SK-N-SH (cell line): ENCODE results near the gene PAK1. TPM values are rescaled to one million over a fixed set of nuclear protein-coding genes. Genes with fewer than 3 reads are reported as not detected.

Experiments
- CTCF ChIA-PET: fragments of 300-600, 350-600 bp; formaldehyde crosslinking; extraction: SDS; loops from one replicate; lab custom pipeline; 2021; lab: Yijun Ruan, JAX
- POLR2A ChIA-PET: fragments of 350-600 bp; sonication (Branson Sonifier 250); formaldehyde crosslinking; extraction: SDS; loops from one replicate; lab custom pipeline; 2020; ENCODE audit warnings: antibody characterized with exemption, inconsistent platforms; lab: Yijun Ruan, JAX
- DNase-seq: peaks from one replicate; pipeline ENCODE4 v3.0.0; 2012
- H2AFZ ChIP-seq: fragments of 200-600 bp; sonication (generic); 2 replicates; pipeline ENCODE4 v1.8.1; 2016; ENCODE audit warnings: antibody characterized with exemption, mild to moderate bottlenecking, low read depth
- H3F3A ChIP-seq: fragments of 200-600 bp; sonication (generic); replicated peaks from 2 replicates; pipeline ENCODE3; 2016; ENCODE audit warnings: antibody characterized with exemption, mild to moderate bottlenecking; ENCODE audit not compliant: insufficient read depth
- H3K27ac ChIP-seq, 2 experiments: fragments of 200-500 bp in 1 of 2; fragments of 200-600 bp in 1 of 2; sonication (Bioruptor generic) in 1 of 2; sonication (generic), shearing (Covaris generic) in 1 of 2; 2 replicates each; pipeline versions ENCODE4 v1.5.1 to v1.6.1; 2014 to 2016; ENCODE audit warnings: low read depth in 2 of 2, inconsistent platforms in 1 of 2, low read length in 1 of 2, mild to moderate bottlenecking in 1 of 2, mixed read lengths in 1 of 2
- H3K27me3 ChIP-seq: fragments of 200-600 bp; sonication (generic), shearing (Covaris generic); 2 replicates; pipeline ENCODE4 v1.6.1; 2016; ENCODE audit warnings: mixed run types; ENCODE audit not compliant: insufficient read depth
- H3K36me3 ChIP-seq, 2 experiments: fragments of 200-500 bp in 1 of 2; fragments of 200-600 bp in 1 of 2; sonication (Bioruptor generic) in 1 of 2; sonication (generic) in 1 of 2; replicated peaks in 1 of 2; 2 replicates each; pipeline versions ENCODE3 to v1.5.1; 2014 to 2016; ENCODE audit warnings: low read length in 1 of 2, mild to moderate bottlenecking in 1 of 2; ENCODE audit not compliant: insufficient read depth in 2 of 2, control insufficient read depth in 1 of 2
- H3K4me1 ChIP-seq, 2 experiments: fragments of 200-500 bp in 1 of 2; fragments of 200-600 bp in 1 of 2; sonication (Bioruptor generic) in 1 of 2; sonication (generic), shearing (Covaris generic) in 1 of 2; 2 replicates each; pipeline versions ENCODE4 v1.5.1 to v1.6.1; 2014 to 2016; ENCODE audit warnings: low read depth in 1 of 2, low read length in 1 of 2, mixed run types in 1 of 2; ENCODE audit not compliant: insufficient read depth in 2 of 2, control insufficient read depth in 1 of 2
- H3K4me2 ChIP-seq: fragments of 200-600 bp; sonication (generic), shearing (Covaris generic); 2 replicates; pipeline ENCODE4 v1.6.1; 2017; ENCODE audit warnings: mixed run types
- H3K4me3 ChIP-seq, 2 experiments: fragments of 200-500 bp in 1 of 2; fragments of 200-600 bp in 1 of 2; sonication (Bioruptor generic) in 1 of 2; sonication (generic), shearing (Covaris generic) in 1 of 2; 2 replicates each; pipeline versions ENCODE4 v1.5.1 to v1.8.1; 2014 to 2016; ENCODE audit warnings: low read depth in 2 of 2, inconsistent platforms in 1 of 2, low read length in 1 of 2, mild to moderate bottlenecking in 1 of 2, mixed read lengths in 1 of 2, moderate library complexity in 1 of 2
- H3K79me2 ChIP-seq: fragments of 200-600 bp; sonication (generic); 2 replicates; pipeline ENCODE4 v1.8.1; 2017; ENCODE audit warnings: mild to moderate bottlenecking; ENCODE audit not compliant: insufficient read depth
- H3K9ac ChIP-seq: fragments of 200-600 bp; sonication (generic); 2 replicates; pipeline ENCODE4 v1.6.1; 2017; ENCODE audit warnings: mixed run types
- H3K9me2 ChIP-seq: fragments of 200-600 bp; sonication (generic); 2 replicates; pipeline ENCODE4 v1.6.1; 2017; ENCODE audit warnings: mixed run types
- H3K9me3 ChIP-seq: fragments of 200-600 bp; sonication (generic); 2 replicates; pipeline ENCODE4 v1.6.1; 2017; ENCODE audit warnings: mixed run types, mild to moderate bottlenecking, moderate library complexity
- H4K20me1 ChIP-seq: fragments of 200-600 bp; sonication (generic); 2 replicates; pipeline ENCODE4 v1.6.1; 2017; ENCODE audit warnings: mild to moderate bottlenecking, mixed run types; ENCODE audit not compliant: insufficient read depth
- CHD2 ChIP-seq: fragments of 150-350 bp; IDR thresholded peaks from 2 replicates; pipeline ENCODE4 v1.6.1; 2018; ENCODE audit warnings: low read length; ENCODE audit not compliant: partially characterized antibody
- ELF1 ChIP-seq: IDR thresholded peaks from 2 replicates; pipeline ENCODE4 v1.4.0; 2012
- EP300 ChIP-seq, 2 experiments: IDR thresholded peaks; 2 replicates each; pipeline versions ENCODE4 v1.4.0 to v1.6.1; 2012; ENCODE audit warnings: borderline replicate concordance in 1 of 2, low read depth in 1 of 2, low read length in 1 of 2
- EZH2phosphoT487 ChIP-seq: fragments of 200-600 bp; sonication (generic); IDR thresholded peaks from 2 replicates; pipeline ENCODE4 v1.6.1; 2017; ENCODE audit warnings: low read depth, mixed run types, mild to moderate bottlenecking, antibody characterized with exemption, moderate library complexity, borderline replicate concordance
- FOXJ3 ChIP-seq: sonication (generic); formaldehyde crosslinking; IDR thresholded peaks from 2 replicates; pipeline ENCODE4 v1.5.1; 2020; ENCODE audit warnings: mild to moderate bottlenecking, missing genetic modification reagents
- FOXM1 ChIP-seq: IDR thresholded peaks from 2 replicates; pipeline ENCODE4 v1.4.0; 2012; ENCODE audit warnings: low read depth, mild to moderate bottlenecking
- GATA2 ChIP-seq: sonication (generic); formaldehyde crosslinking; IDR thresholded peaks from 2 replicates; pipeline ENCODE4 v1.5.0; 2020; ENCODE audit warnings: mild to moderate bottlenecking, missing genetic modification reagents
- MEF2A ChIP-seq: IDR thresholded peaks from 2 replicates; pipeline ENCODE4 v1.4.0; 2012; ENCODE audit warnings: low read depth, borderline replicate concordance
- MXI1 ChIP-seq: IDR thresholded peaks from 2 replicates; pipeline ENCODE4 v1.6.1; 2012; ENCODE audit warnings: mild to moderate bottlenecking, low read depth, low read length, improper control_type of control experiment
- NFIC ChIP-seq: IDR thresholded peaks from 2 replicates; pipeline ENCODE4 v1.4.0; 2012; ENCODE audit warnings: borderline replicate concordance
- NRF1 ChIP-seq: IDR thresholded peaks from 2 replicates; pipeline ENCODE4 v1.6.1; 2012; ENCODE audit warnings: low read depth, mild to moderate bottlenecking, low read length
- RCOR1 ChIP-seq: fragments of 150-350 bp; IDR thresholded peaks from 2 replicates; pipeline ENCODE4 v1.6.1; 2017; ENCODE audit warnings: antibody characterized with exemption, low read length
- SIN3A ChIP-seq: IDR thresholded peaks from 2 replicates; pipeline ENCODE4 v1.6.1; 2012; ENCODE audit warnings: low read depth, mild to moderate bottlenecking, low read length, moderate library complexity, borderline replicate concordance
- SMC3 ChIP-seq: IDR thresholded peaks from 2 replicates; pipeline ENCODE4 v1.6.1; 2012; ENCODE audit warnings: low read depth, low read length, improper control_type of control experiment
- TAF1 ChIP-seq: IDR thresholded peaks from 2 replicates; pipeline ENCODE4 v1.6.1; 2012; ENCODE audit warnings: low read depth, mild to moderate bottlenecking, low read length, moderate library complexity, borderline replicate concordance
- YY1 ChIP-seq: IDR thresholded peaks from 2 replicates; pipeline ENCODE4 v1.4.0; 2012; ENCODE audit warnings: low read depth, mild to moderate bottlenecking
- WGBS: methylation state at CpG from one replicate; pipeline ENCODE4 v1.1.6; 2017; ENCODE audit warnings: low lambda C conversion rate; 5-methylcytosine and 5-hydroxymethylcytosine counted together
- polyA plus RNA-seq, 3 experiments: library from polyadenylated mRNA; depleted of rRNA; stranded (reverse); fragments of >200 nt; gene quantifications; 2 replicates each; pipeline ENCODE4 v1.2.3, GENCODE V29; 2012
- TF ChIP-seq, protein P1 (sequence below): fragments of 200-600 bp; sonication (generic); IDR thresholded peaks from 2 replicates; pipeline ENCODE4 v1.6.1; 2017; ENCODE audit warnings: antibody characterized with exemption, mild to moderate bottlenecking, moderate library complexity
- TF ChIP-seq, protein P2 (sequence below): IDR thresholded peaks from 2 replicates; pipeline ENCODE4 v1.4.0; 2012; ENCODE audit warnings: low read depth, borderline replicate concordance
- TF ChIP-seq, protein P3 (sequence below): IDR thresholded peaks from 2 replicates; pipeline ENCODE4 v1.4.0; 2012; ENCODE audit warnings: low read depth, borderline replicate concordance

PAK1 gene
- polyA plus RNA-seq, 1 of the 3 experiments (the other 2 are of a cell fraction), result 17.9 TPM

DNA sequence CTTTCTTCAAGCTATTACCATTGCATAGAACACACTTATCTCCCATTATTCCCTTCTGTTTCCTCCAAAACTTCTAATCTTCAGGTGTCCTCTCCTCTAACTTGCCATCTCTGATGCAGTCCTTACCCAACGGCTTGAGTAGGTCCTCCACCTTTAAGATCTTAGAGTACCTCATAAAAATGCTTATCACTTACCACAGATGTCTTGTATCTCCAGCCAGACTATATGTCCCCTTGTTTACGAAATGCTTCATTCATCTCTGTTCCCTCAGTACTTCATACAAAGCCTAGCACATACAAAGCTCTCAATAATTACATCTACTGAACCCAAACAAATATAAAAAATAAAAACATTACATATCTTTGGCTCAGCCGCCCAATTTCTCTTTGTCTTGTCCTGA lies 49.2 kb downstream of the PAK1 start:
- TF ChIP-seq YY1 (no peak), EP300 (IDR thresholded peaks at IDR 0.05; ENCODE audit: borderline replicate concordance in 1 of 2, low read depth in 1 of 2, low read length in 1 of 2) (no peak), NRF1 (no peak), SIN3A (no peak), TAF1 (no peak), FOXJ3 (no peak), EZH2phosphoT487 (no peak), CHD2 (no peak), NFIC (no peak), RCOR1 (no peak), MXI1 (no peak), ELF1 (no peak), MEF2A (no peak), GATA2 (CRISPR knock-in tag) (no peak), SMC3 (no peak), FOXM1 (no peak)
- TF ChIP-seq, protein P1, sequence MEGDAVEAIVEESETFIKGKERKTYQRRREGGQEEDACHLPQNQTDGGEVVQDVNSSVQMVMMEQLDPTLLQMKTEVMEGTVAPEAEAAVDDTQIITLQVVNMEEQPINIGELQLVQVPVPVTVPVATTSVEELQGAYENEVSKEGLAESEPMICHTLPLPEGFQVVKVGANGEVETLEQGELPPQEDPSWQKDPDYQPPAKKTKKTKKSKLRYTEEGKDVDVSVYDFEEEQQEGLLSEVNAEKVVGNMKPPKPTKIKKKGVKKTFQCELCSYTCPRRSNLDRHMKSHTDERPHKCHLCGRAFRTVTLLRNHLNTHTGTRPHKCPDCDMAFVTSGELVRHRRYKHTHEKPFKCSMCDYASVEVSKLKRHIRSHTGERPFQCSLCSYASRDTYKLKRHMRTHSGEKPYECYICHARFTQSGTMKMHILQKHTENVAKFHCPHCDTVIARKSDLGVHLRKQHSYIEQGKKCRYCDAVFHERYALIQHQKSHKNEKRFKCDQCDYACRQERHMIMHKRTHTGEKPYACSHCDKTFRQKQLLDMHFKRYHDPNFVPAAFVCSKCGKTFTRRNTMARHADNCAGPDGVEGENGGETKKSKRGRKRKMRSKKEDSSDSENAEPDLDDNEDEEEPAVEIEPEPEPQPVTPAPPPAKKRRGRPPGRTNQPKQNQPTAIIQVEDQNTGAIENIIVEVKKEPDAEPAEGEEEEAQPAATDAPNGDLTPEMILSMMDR, result no peak
- TF ChIP-seq, protein P2, sequence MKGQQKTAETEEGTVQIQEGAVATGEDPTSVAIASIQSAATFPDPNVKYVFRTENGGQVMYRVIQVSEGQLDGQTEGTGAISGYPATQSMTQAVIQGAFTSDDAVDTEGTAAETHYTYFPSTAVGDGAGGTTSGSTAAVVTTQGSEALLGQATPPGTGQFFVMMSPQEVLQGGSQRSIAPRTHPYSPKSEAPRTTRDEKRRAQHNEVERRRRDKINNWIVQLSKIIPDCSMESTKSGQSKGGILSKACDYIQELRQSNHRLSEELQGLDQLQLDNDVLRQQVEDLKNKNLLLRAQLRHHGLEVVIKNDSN, result no peak
- TF ChIP-seq, protein P3, sequence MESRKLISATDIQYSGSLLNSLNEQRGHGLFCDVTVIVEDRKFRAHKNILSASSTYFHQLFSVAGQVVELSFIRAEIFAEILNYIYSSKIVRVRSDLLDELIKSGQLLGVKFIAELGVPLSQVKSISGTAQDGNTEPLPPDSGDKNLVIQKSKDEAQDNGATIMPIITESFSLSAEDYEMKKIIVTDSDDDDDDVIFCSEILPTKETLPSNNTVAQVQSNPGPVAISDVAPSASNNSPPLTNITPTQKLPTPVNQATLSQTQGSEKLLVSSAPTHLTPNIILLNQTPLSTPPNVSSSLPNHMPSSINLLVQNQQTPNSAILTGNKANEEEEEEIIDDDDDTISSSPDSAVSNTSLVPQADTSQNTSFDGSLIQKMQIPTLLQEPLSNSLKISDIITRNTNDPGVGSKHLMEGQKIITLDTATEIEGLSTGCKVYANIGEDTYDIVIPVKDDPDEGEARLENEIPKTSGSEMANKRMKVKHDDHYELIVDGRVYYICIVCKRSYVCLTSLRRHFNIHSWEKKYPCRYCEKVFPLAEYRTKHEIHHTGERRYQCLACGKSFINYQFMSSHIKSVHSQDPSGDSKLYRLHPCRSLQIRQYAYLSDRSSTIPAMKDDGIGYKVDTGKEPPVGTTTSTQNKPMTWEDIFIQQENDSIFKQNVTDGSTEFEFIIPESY, result no peak
- no peaks in the 10 kb centered on the region for H4K20me1 ChIP-seq
- H3F3A ChIP-seq, result no peaks in the 10 kb centered on the region
- H2AFZ ChIP-seq, result no peak overlapping the region
- H3K79me2 ChIP-seq, result no peaks in the 10 kb centered on the region
- no peaks in the 10 kb centered on the region for H3K9me2 ChIP-seq
- no peak for DNase-seq
- H3K9me3 ChIP-seq, result no peaks in the 10 kb centered on the region
- ChIA-PET CTCF (no interaction called here), POLR2A (no interaction called here)
- no peak overlapping the region for H3K9ac ChIP-seq
- H3K4me2 ChIP-seq, result no peak overlapping the region
- H3K27me3 ChIP-seq, result no peaks in the 10 kb centered on the region
- no peak overlapping the region for H3K27ac ChIP-seq
- no peak overlapping the region for H3K4me3 ChIP-seq
- WGBS, result 90% methylated on average over 3 of the region's 3 CpGs
- no peaks in the 10 kb centered on the region; a peak in 1 of 4 replicates for H3K4me1 ChIP-seq
- H3K36me3 ChIP-seq, result no peaks in the 10 kb centered on the region
